Measurements from ENCODE around the gene POU2F3. TPM values are rescaled to one million over a fixed set of nuclear protein-coding genes. Genes with fewer than 3 reads are reported as not detected.

Gene POU2F3
- total and polyA plus RNA-seq, 2 of the 8 experiments (the other 6 are each of a cell fraction or from before 2014, with no cell fraction given), result 1.0 to 2.1 TPM

- no peak for TF ChIP-seq SIN3A (conservative IDR thresholded peaks at IDR 0.05 in 1 of 2, IDR thresholded peaks at IDR 0.05 in 1 of 2; ENCODE audit: low read depth in 1 of 2, low read length in 2 of 2)
- no peak for TF ChIP-seq HDAC6 (IDR thresholded peaks at IDR 0.05; ENCODE audit: low read depth, low read length)
- no peak for TF ChIP-seq FOSL1 (IDR thresholded peaks at IDR 0.05; ENCODE audit: insufficient read depth, low read depth, low read length)
- TF ChIP-seq, protein P1, sequence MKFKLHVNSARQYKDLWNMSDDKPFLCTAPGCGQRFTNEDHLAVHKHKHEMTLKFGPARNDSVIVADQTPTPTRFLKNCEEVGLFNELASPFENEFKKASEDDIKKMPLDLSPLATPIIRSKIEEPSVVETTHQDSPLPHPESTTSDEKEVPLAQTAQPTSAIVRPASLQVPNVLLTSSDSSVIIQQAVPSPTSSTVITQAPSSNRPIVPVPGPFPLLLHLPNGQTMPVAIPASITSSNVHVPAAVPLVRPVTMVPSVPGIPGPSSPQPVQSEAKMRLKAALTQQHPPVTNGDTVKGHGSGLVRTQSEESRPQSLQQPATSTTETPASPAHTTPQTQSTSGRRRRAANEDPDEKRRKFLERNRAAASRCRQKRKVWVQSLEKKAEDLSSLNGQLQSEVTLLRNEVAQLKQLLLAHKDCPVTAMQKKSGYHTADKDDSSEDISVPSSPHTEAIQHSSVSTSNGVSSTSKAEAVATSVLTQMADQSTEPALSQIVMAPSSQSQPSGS (IDR thresholded peaks at IDR 0.05; ENCODE audit: low read length), result no peak
- no peak for TF ChIP-seq SRF (IDR thresholded peaks at IDR 0.05; ENCODE audit: low read depth, low read length)
- no peak for TF ChIP-seq ZNF274 (IDR thresholded peaks at IDR 0.05; ENCODE audit: borderline replicate concordance, extremely low read depth, low read length)
- no peak for TF ChIP-seq CBX8 (IDR thresholded peaks at IDR 0.05; ENCODE audit: borderline replicate concordance, low read depth, low read length)
Observed at GRCh38 chr11:120285256-120285655, 45.3 kb downstream of the POU2F3 start (continued).
